Measurements from ENCODE around the gene SERPINB10.
A peak's percentile ranks its signal among the peaks of the same experiment; 100 is the strongest.
"Not testable (repeated sequence)": the region's sequence is repeated elsewhere in the genome, so short reads cannot be mapped to it uniquely, and the experiment has no call there.

SERPINB10 gene

GRCh38 chr18:63928331-63928730 is 20.6 kb downstream of the SERPINB10 start:
- H3K9me3 ChIP-seq (replicated peaks in 1 of 11): no peaks in the 10 kb centered on the region
- H3K9ac ChIP-seq: no peak overlapping the region
- H4K20me1 ChIP-seq: no peaks in the 10 kb centered on the region
- no peak for TF ChIP-seq Cebpa-rat (IDR thresholded peaks at IDR 0.05)
- H3K4me3 ChIP-seq: no peak overlapping the region
- H3K4me2 ChIP-seq: peak overlapping the region in 7 of 11 experiments; percentile 10 to 58 (median 45); a peak in 9 of 22 replicates
- H3K27me3 ChIP-seq: no peaks in the 10 kb centered on the region
- H3K4me1 ChIP-seq: peaks cover 0 to 22% (median 6%) of the 10 kb centered on the region in 10 experiments; a peak in 11 of 20 replicates
- H3K36me3 ChIP-seq: no peaks in the 10 kb centered on the region
- H3K27ac ChIP-seq: peak overlapping the region in 2 of 11 experiments; percentile 7 to 33; a peak in 1 of 22 replicates

GRCh38 chr18:63929369-63929768 is 21.6 kb downstream of the SERPINB10 start:
- not testable (repeated sequence) for H3K27ac ChIP-seq, H4K20me1 ChIP-seq
- peaks cover 0 to 22% (median 6%) of the 10 kb centered on the region in 10 experiments; a peak in 11 of 20 replicates for H3K4me1 ChIP-seq

GRCh38 chr18:63930773-63931354 is 23.1 kb downstream of the SERPINB10 start:
- H3K9ac ChIP-seq: no peak overlapping the region
- H3K4me2 ChIP-seq: no peak overlapping the region
- no peak overlapping the region for H3K4me3 ChIP-seq
- H3K4me1 ChIP-seq: peaks cover 0 to 22% (median 6%) of the 10 kb centered on the region in 10 experiments; a peak in 12 of 20 replicates
- no peak for TF ChIP-seq Cebpa-rat (IDR thresholded peaks at IDR 0.05)
- no peaks in the 10 kb centered on the region for H3K27me3 ChIP-seq
- H4K20me1 ChIP-seq: no peaks in the 10 kb centered on the region
- no peaks in the 10 kb centered on the region for H3K36me3 ChIP-seq
- no peaks in the 10 kb centered on the region for H3K9me3 ChIP-seq (replicated peaks in 1 of 11)
- H3K27ac ChIP-seq: no peak overlapping the region

More at GRCh38 chr18:63929369-63929768, 21.6 kb downstream of the SERPINB10 start:
- H3K4me2 ChIP-seq; H3K9me3 ChIP-seq (replicated peaks in 1 of 11); H3K9ac ChIP-seq; H3K27me3 ChIP-seq; H3K4me3 ChIP-seq; H3K36me3 ChIP-seq: not testable (repeated sequence)

- Histone ChIP-seq H4K20me1 (no peaks in the 10 kb centered on the region), H3K4me1 (peaks cover 0 to 8% (median 2%) of the 10 kb centered on the region in 10 experiments; a peak in 5 of 20 replicates), H3K36me3 (no peaks in the 10 kb centered on the region), H3K4me2 (peak overlapping the region; percentile 59 to 82 (median 76)), H3K27me3 (peaks cover 0 to 11% (median 6%) of the 10 kb centered on the region in 11 experiments; a peak in 9 of 22 replicates), H3K9me3 (replicated peaks in 1 of 11) (peaks cover 0 to 10% (median 0%) of the 10 kb centered on the region in 11 experiments; a peak in 6 of 22 replicates), H3K4me3 (peak overlapping the region; percentile 49 to 71 (median 63)), H3K27ac (peak overlapping the region in 5 of 11 experiments; percentile 2 to 50 (median 44); a peak in 6 of 22 replicates), H3K9ac (peak overlapping the region in 10 of 11 experiments; percentile 37 to 71 (median 61); a peak in 19 of 22 replicates)
- TF ChIP-seq Cebpa-rat (IDR thresholded peaks at IDR 0.05): no peak
Measured at GRCh38 chr18:63936156-63936931, 28.6 kb downstream of the SERPINB10 start.

GRCh38 chr18:63936932-63937393 is 29.2 kb downstream of the SERPINB10 start:
- peaks cover 0 to 10% (median 0%) of the 10 kb centered on the region in 11 experiments; a peak in 6 of 22 replicates for H3K9me3 ChIP-seq (replicated peaks in 1 of 11)
- H3K27me3 ChIP-seq: peaks cover 0 to 11% (median 6%) of the 10 kb centered on the region in 11 experiments; a peak in 9 of 22 replicates
- H3K4me3 ChIP-seq: peak overlapping the region; percentile 49 to 71 (median 63)
- H3K4me2 ChIP-seq: peak overlapping the region; percentile 59 to 82 (median 76)
- H3K9ac ChIP-seq: peak overlapping the region in 8 of 11 experiments; percentile 37 to 71 (median 60); a peak in 14 of 22 replicates
- peak overlapping the region in 4 of 11 experiments; percentile 18 to 50 (median 46); a peak in 6 of 22 replicates for H3K27ac ChIP-seq
- TF ChIP-seq Cebpa-rat (IDR thresholded peaks at IDR 0.05): no peak
- no peaks in the 10 kb centered on the region for H3K36me3 ChIP-seq
- H4K20me1 ChIP-seq: no peaks in the 10 kb centered on the region
- peaks cover 0 to 8% (median 2%) of the 10 kb centered on the region in 10 experiments; a peak in 5 of 20 replicates for H3K4me1 ChIP-seq

- H3K36me3 ChIP-seq: no peaks in the 10 kb centered on the region
- H4K20me1 ChIP-seq: no peaks in the 10 kb centered on the region
- no peak overlapping the region for H3K27ac ChIP-seq
- H3K4me3 ChIP-seq: no peak overlapping the region
- peaks cover 0 to 8% (median 2%) of the 10 kb centered on the region in 10 experiments; a peak in 5 of 20 replicates for H3K4me1 ChIP-seq
- peaks cover under 1 to 11% (median under 1%) of the 10 kb centered on the region in 11 experiments; a peak in 15 of 22 replicates for H3K9me3 ChIP-seq (replicated peaks in 1 of 11)
- TF ChIP-seq Cebpa-rat (IDR thresholded peaks at IDR 0.05): no peak
- no peak overlapping the region for H3K9ac ChIP-seq
- peaks cover 0 to 11% (median 6%) of the 10 kb centered on the region in 11 experiments; a peak in 9 of 22 replicates for H3K27me3 ChIP-seq
- H3K4me2 ChIP-seq: no peak overlapping the region
Measured at GRCh38 chr18:63940008-63940407, 32.2 kb downstream of the SERPINB10 start.

GRCh38 chr18:63940543-63941050 is 32.8 kb downstream of the SERPINB10 start:
- Histone ChIP-seq H3K27me3 (peaks cover 0 to 11% (median 6%) of the 10 kb centered on the region in 11 experiments; a peak in 9 of 22 replicates), H3K9me3 (replicated peaks in 1 of 11) (peaks cover 6 to 16% (median 6%) of the 10 kb centered on the region in 11 experiments; a peak in 20 of 22 replicates)
- H3K27ac ChIP-seq, H3K4me2 ChIP-seq, H3K4me1 ChIP-seq, H3K36me3 ChIP-seq, H3K4me3 ChIP-seq, H3K9ac ChIP-seq, H4K20me1 ChIP-seq: not testable (repeated sequence)

- Histone ChIP-seq H3K9ac (no peak overlapping the region), H3K27me3 (no peaks in the 10 kb centered on the region), H3K36me3 (no peaks in the 10 kb centered on the region), H3K4me3 (no peak overlapping the region), H3K9me3 (replicated peaks in 1 of 11) (peaks cover 9 to 16% (median 13%) of the 10 kb centered on the region in 11 experiments), H3K4me2 (no peak overlapping the region), H3K4me1 (no peaks in the 10 kb centered on the region), H3K27ac (no peak overlapping the region), H4K20me1 (no peaks in the 10 kb centered on the region)
- no peak for TF ChIP-seq Cebpa-rat (IDR thresholded peaks at IDR 0.05)
Measured at GRCh38 chr18:63947051-63947790, 39.5 kb downstream of the SERPINB10 start.

Measured in BLaER1 treated with 17β-estradiol and CSF1 and Interleukin-3, amounts not matched to agents 10 nM and 100 nM (cell line).